HepG2 (cell line): ENCODE results near the gene DCLK1. TPM values are rescaled to one million over a fixed set of nuclear protein-coding genes. Genes with fewer than 3 reads are reported as not detected.

Source experiments
- ATAC-seq: fragments of 200-7000 bp; cut with Tn5 transposase; 3 replicates; pipeline ENCODE4 v1.9.1; 2020; ENCODE audit warnings: mild to moderate bottlenecking, moderate library complexity
- BruUV-seq: library from RNA; stranded (reverse); fragments of 400-500 nt; replicated peaks from 2 replicates; lab custom pipeline; 2021; lab: Mats Ljungman, UMichigan
- CTCF ChIA-PET: fragments of 300-600 bp; formaldehyde crosslinking; extraction: SDS; loops from one replicate; lab custom pipeline; 2021; ENCODE audit warnings: low total read pairs, inconsistent platforms, low intra/inter-chr PET ratio; lab: Yijun Ruan, JAX
- POLR2A ChIA-PET: fragments of 350-600 bp; sonication (Branson Sonifier 250); formaldehyde crosslinking; loops from one replicate; lab custom pipeline; 2020; ENCODE audit warnings: antibody characterized with exemption, inconsistent platforms; lab: Yijun Ruan, JAX
- DNase-seq: peaks from one replicate; pipeline ENCODE4 v3.0.0-alpha.2; 2015; ENCODE audit warnings: low spot score
- FAIRE-seq: peaks from 3 replicates; lab custom pipeline; 2011; peaks lifted over from hg19 to GRCh38; lab: Jason Lieb, UNC
- H2AFZ ChIP-seq: one replicate; pipeline ENCODE4 v1.6.1; 2011; ENCODE audit warnings: low read length, inconsistent platforms
- H3K27ac ChIP-seq: fragments of 300-600 bp; 3 replicates; pipeline ENCODE4 v1.8.0; 2011; ENCODE audit warnings: mixed run types, mild to moderate bottlenecking, mixed read lengths, low read length, inconsistent platforms; ENCODE audit not compliant: insufficient read depth; ENCODE audit errors: extremely low read length
- H3K27me3 ChIP-seq, 2 experiments: fragments of 200-600 bp in 1 of 2; 2 replicates in 1 of 2; 3 replicates in 1 of 2; pipeline versions ENCODE4 v1.6.0 to v1.8.0; 2011; ENCODE audit warnings: low read length in 2 of 2, mild to moderate bottlenecking in 2 of 2, moderate library complexity in 2 of 2, inconsistent platforms in 1 of 2; ENCODE audit not compliant: insufficient read depth in 2 of 2, control insufficient read depth in 1 of 2
- H3K36me3 ChIP-seq, 2 experiments: fragments of 200-600 bp in 1 of 2; replicated peaks in 1 of 2; 2 replicates in 1 of 2; 3 replicates in 1 of 2; pipeline versions ENCODE4 v1.5.1 to v1.8.0; 2011; ENCODE audit warnings: low read length in 2 of 2, inconsistent platforms in 1 of 2; ENCODE audit not compliant: insufficient read depth in 2 of 2, control insufficient read depth in 1 of 2
- H3K4me1 ChIP-seq: 2 replicates; pipeline ENCODE4 v1.5.1; 2012; ENCODE audit warnings: low read length, inconsistent platforms; ENCODE audit not compliant: insufficient read depth
- H3K4me2 ChIP-seq: 2 replicates; pipeline ENCODE4 v1.6.0; 2011; ENCODE audit warnings: low read depth, low read length, inconsistent platforms
- H3K4me3 ChIP-seq, 3 experiments: fragments of 200-600 bp in 1 of 3; sonication (generic), shearing (Covaris generic) in 1 of 3; replicated peaks in 1 of 3; 2 replicates each; pipeline ENCODE4 v1.5.1; 2011 to 2016; ENCODE audit warnings: low read length in 3 of 3, inconsistent platforms in 2 of 3, low read depth in 2 of 3, mild to moderate bottlenecking in 2 of 3, control low read depth in 1 of 3, mixed read lengths in 1 of 3; ENCODE audit not compliant: insufficient read depth in 1 of 3
- H3K79me2 ChIP-seq: one replicate; pipeline ENCODE4 v1.6.1; 2011; ENCODE audit warnings: low read length, inconsistent platforms; ENCODE audit not compliant: insufficient read depth
- H3K9ac ChIP-seq: 2 replicates; pipeline ENCODE4 v1.6.0; 2011; ENCODE audit warnings: mild to moderate bottlenecking, low read depth, low read length, inconsistent platforms; ENCODE audit not compliant: insufficient read depth
- H3K9me3 ChIP-seq: 2 replicates; pipeline ENCODE4 v1.5.1; 2012; ENCODE audit warnings: mild to moderate bottlenecking, low read length
- H4K20me1 ChIP-seq: 2 replicates; pipeline ENCODE4 v1.6.0; 2011; ENCODE audit warnings: inconsistent platforms, mild to moderate bottlenecking, low read length, moderate library complexity; ENCODE audit not compliant: insufficient read depth
- CERS6 ChIP-seq: sonication (generic); formaldehyde crosslinking; IDR thresholded peaks from 2 replicates; pipeline ENCODE4 v1.5.0; 2020; ENCODE audit warnings: missing genetic modification reagents
- HMG20A ChIP-seq: IDR thresholded peaks from 2 replicates; pipeline ENCODE4 v1.6.1; 2016; ENCODE audit warnings: borderline replicate concordance
- HMGXB3 ChIP-seq: sonication (generic); formaldehyde crosslinking; IDR thresholded peaks from 2 replicates; pipeline ENCODE4 v1.4.0; 2020; ENCODE audit warnings: missing genetic modification reagents, borderline replicate concordance
- RCOR2 ChIP-seq: IDR thresholded peaks from 2 replicates; pipeline ENCODE4 v1.6.1; 2016; ENCODE audit warnings: missing biosample characterization, missing genetic modification reagents
- TBX2 ChIP-seq: sonication (generic); formaldehyde crosslinking; IDR thresholded peaks from 2 replicates; pipeline ENCODE4 v1.5.0; 2020; ENCODE audit warnings: missing genetic modification reagents, mild to moderate bottlenecking, borderline replicate concordance
- TERF1 ChIP-seq: sonication (generic); formaldehyde crosslinking; IDR thresholded peaks from 2 replicates; pipeline ENCODE4 v1.8.0; 2022; ENCODE audit warnings: mild to moderate bottlenecking, missing genetic modification reagents, moderate library complexity
- ZBTB46 ChIP-seq: sonication (generic); formaldehyde crosslinking; IDR thresholded peaks from 2 replicates; pipeline ENCODE4 v1.4.0; 2020; ENCODE audit warnings: mild to moderate bottlenecking, missing genetic modification reagents, borderline replicate concordance
- ZFP36 ChIP-seq: fragments of 150-350 bp; IDR thresholded peaks from 2 replicates; pipeline ENCODE4 v1.6.1; 2018; ENCODE audit warnings: borderline replicate concordance, low read length, low read depth; ENCODE audit not compliant: partially characterized antibody
- WGBS: methylation state at CpG from one replicate; pipeline ENCODE4 v1.1.6; 2017; ENCODE audit warnings: low lambda C conversion rate; 5-methylcytosine and 5-hydroxymethylcytosine counted together
- in situ Hi-C: cut with HindIII; loops from 2 replicates; pipeline ENCODE4 v1.10.0; 2017; ENCODE audit warnings: low pct_unique_long_range_greater_than_20kb; ENCODE audit not compliant: extremely low pct_ligation_motif_present
- intact Hi-C: fragments of 100-400 bp; cut with micrococcal nuclease; formaldehyde crosslinking; loops from one replicate; pipeline ENCODE4 v1.10.0; 2022; ENCODE audit not compliant: unreplicated experiment
- polyA plus RNA-seq, 8 experiments: library from polyadenylated mRNA; depleted of rRNA in 3 of 8; stranded (reverse) in 7 of 8; unstranded in 1 of 8; fragments of >200 nt; fragmentation: Illumina TruSeq in 4 of 8; extraction: Trizol in 4 of 8; gene quantifications; 2 replicates each; pipeline versions ENCODE4 v1.2.1 to v1.2.3, GENCODE V29; 2011 to 2016; ENCODE audit warnings: low read depth in 4 of 8, missing spikeins in 1 of 8, mixed read lengths in 1 of 8; ENCODE audit not compliant: insufficient read depth in 1 of 8
- total RNA-seq, 5 experiments: library from RNA; depleted of rRNA; stranded (reverse); fragments of >200 nt; fragmentation: Illumina TruSeq; extraction: Trizol; gene quantifications; 2 replicates each; pipeline ENCODE4 v1.2.3, GENCODE V29; 2016; ENCODE audit warnings: low read depth in 1 of 5

Gene DCLK1
- total and polyA plus RNA-seq, 2 of the 13 experiments (the other 11 are each of a cell fraction or from before 2014, with no cell fraction given): not detected

GRCh38 chr13:35814605-35815011, 316.6 kb downstream of the DCLK1 start:
- Histone ChIP-seq H3K4me1 (no peaks in the 10 kb centered on the region), H3K27ac (no peak overlapping the region), H3K9me3 (no peaks in the 10 kb centered on the region), H3K79me2 (no peaks in the 10 kb centered on the region), H3K9ac (no peak overlapping the region), H4K20me1 (no peaks in the 10 kb centered on the region), H3K4me3 (no peak overlapping the region), H3K27me3 (no peaks in the 10 kb centered on the region; a peak in 1 of 5 replicates), H2AFZ (no peak overlapping the region), H3K36me3 (no peaks in the 10 kb centered on the region), H3K4me2 (no peak overlapping the region)
- ATAC-seq (no peak), DNase-seq (no peak), FAIRE-seq (no peak)
- 31% methylated on average over 1 of the region's 1 CpG for WGBS
- no TSS peak for BruUV-seq
- intact Hi-C loops (no loop called here), in situ Hi-C loops (no loop called here)
- POLR2A ChIA-PET: no interaction called here
- TF ChIP-seq ZFP36 (no peak), HMGXB3 (CRISPR knock-in tag) (no peak), RCOR2 (CRISPR knock-in tag) (no peak), TERF1 (CRISPR knock-in tag) (no peak), ZBTB46 (CRISPR knock-in tag) (no peak), HMG20A (CRISPR knock-in tag) (no peak), TBX2 (no peak), CERS6 (no peak)
- CTCF ChIA-PET: no interaction called here
